Measurements from ENCODE around the gene MAP4K4.

Gene MAP4K4

DNA sequence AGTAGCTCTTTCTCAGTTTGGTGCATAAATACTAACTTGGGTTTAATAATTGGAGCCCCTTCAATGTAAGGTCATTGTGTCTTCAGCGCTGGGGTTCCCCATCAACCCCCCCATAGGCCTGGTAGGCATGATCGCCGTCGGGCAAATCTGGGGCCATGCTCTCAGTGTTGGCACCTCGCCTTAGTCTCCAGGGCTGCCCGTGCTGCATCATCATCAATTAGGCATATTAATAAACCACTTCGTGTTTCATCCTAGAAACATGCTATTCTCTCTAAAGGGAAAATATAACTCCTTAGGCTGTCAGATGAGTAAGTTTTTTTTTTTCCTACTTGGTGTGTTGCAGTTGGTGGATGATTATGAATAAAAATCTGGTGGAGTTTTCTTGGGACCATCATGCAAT lies 197.5 kb downstream of the MAP4K4 start:
- TF ChIP-seq EZH2 (IDR thresholded peaks at IDR 0.05; ENCODE audit: borderline replicate concordance, low read depth, low read length, severe bottlenecking), result no peak
- TF ChIP-seq, protein P1, sequence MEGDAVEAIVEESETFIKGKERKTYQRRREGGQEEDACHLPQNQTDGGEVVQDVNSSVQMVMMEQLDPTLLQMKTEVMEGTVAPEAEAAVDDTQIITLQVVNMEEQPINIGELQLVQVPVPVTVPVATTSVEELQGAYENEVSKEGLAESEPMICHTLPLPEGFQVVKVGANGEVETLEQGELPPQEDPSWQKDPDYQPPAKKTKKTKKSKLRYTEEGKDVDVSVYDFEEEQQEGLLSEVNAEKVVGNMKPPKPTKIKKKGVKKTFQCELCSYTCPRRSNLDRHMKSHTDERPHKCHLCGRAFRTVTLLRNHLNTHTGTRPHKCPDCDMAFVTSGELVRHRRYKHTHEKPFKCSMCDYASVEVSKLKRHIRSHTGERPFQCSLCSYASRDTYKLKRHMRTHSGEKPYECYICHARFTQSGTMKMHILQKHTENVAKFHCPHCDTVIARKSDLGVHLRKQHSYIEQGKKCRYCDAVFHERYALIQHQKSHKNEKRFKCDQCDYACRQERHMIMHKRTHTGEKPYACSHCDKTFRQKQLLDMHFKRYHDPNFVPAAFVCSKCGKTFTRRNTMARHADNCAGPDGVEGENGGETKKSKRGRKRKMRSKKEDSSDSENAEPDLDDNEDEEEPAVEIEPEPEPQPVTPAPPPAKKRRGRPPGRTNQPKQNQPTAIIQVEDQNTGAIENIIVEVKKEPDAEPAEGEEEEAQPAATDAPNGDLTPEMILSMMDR (IDR thresholded peaks at IDR 0.05; ENCODE audit: borderline replicate concordance, extremely low read depth, low read length, poor library complexity, severe bottlenecking), result no peak
- Histone ChIP-seq H3K4me1 (ENCODE audit: insufficient read depth, low read length) (no peaks in the 10 kb centered on the region), H3K27ac (ENCODE audit: low read length) (no peak overlapping the region), H3K9me3 (ENCODE audit: insufficient read depth, low read length, severe bottlenecking) (no peaks in the 10 kb centered on the region), H3K27me3 (ENCODE audit: insufficient read depth, low read length, poor library complexity) (no peaks in the 10 kb centered on the region), H3K79me2 (ENCODE audit: insufficient read depth, low read length) (no peaks in the 10 kb centered on the region), H3K36me3 (ENCODE audit: insufficient read depth, low read length) (peaks cover 40% of the 10 kb centered on the region), H3K4me2 (ENCODE audit: insufficient read depth, low read length) (no peak overlapping the region), H3K9ac (ENCODE audit: low read depth, low read length) (no peak overlapping the region), H2AFZ (ENCODE audit: low read depth, low read length) (no peak overlapping the region), H4K20me1 (ENCODE audit: insufficient read depth, low read length) (no peaks in the 10 kb centered on the region), H3K4me3 (ENCODE audit: low read depth in 1 of 2, low read length in 2 of 2) (no peak overlapping the region)
- ATAC-seq (ENCODE audit: insufficient read depth, low read depth) (no peak), DNase-seq (no peak)

DNA sequence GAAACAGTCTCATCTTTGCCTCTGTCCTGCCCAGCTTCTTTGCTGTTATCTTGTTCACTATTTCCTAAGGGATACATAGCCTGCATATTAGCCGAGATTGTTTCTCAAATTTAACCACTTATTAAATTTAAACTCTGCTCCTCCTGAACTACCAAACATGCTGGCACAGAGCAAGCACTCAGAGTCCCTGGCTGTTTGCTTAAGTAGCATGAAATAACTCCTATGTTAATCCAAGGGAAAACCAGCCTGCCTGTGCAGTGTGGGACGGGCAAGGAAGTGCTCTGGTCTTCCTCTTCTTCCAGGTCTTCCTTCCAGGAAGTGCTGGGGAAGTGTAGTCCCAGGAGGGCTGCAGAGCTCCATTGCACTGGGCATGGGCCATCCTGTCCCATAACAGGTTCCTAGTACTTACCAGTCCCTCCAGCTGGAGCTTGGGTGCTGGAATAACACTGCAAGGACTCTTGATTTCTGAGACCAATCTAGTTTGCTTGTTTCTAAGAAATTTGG lies 198.4 kb downstream of the MAP4K4 start:
- DNase-seq, result no peak
- H3K9ac ChIP-seq (ENCODE audit: low read depth, low read length), result no peak overlapping the region

DNA sequence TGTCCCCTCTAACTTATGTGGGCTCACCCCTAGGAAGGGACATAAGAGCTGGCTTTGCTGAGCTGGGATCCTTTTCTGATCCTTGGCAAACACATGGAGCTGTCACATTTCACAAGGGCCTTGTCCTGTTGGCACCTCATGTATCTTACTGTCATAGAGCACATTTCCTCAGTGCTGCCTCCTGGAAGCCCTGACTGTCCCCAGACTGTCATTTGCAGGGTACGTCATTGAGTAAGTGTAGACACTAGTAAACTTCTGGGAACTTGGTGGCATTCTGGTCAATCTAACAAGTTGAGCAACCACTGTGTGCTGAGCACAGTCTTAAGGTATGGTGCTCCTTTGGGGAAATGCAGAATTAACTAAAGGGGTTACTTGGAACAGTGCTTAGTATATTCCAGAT lies 199.8 kb downstream of the MAP4K4 start:
- no peak overlapping the region for H2AFZ ChIP-seq (ENCODE audit: low read depth, low read length)
- no peaks in the 10 kb centered on the region for H3K9me3 ChIP-seq (ENCODE audit: insufficient read depth, low read length, severe bottlenecking)
- H4K20me1 ChIP-seq (ENCODE audit: insufficient read depth, low read length), result no peaks in the 10 kb centered on the region
- H3K4me1 ChIP-seq (ENCODE audit: insufficient read depth, low read length), result no peaks in the 10 kb centered on the region
- H3K36me3 ChIP-seq (ENCODE audit: insufficient read depth, low read length), result peaks cover 22% of the 10 kb centered on the region
- ATAC-seq (ENCODE audit: insufficient read depth, low read depth), result no peak
- no peak overlapping the region for H3K27ac ChIP-seq (ENCODE audit: low read length)
- no peaks in the 10 kb centered on the region for H3K27me3 ChIP-seq (ENCODE audit: insufficient read depth, low read length, poor library complexity)
- H3K79me2 ChIP-seq (ENCODE audit: insufficient read depth, low read length), result no peaks in the 10 kb centered on the region
- no peak overlapping the region for H3K4me2 ChIP-seq (ENCODE audit: insufficient read depth, low read length)
- TF ChIP-seq, protein P1 (IDR thresholded peaks at IDR 0.05; ENCODE audit: borderline replicate concordance, extremely low read depth, low read length, poor library complexity, severe bottlenecking), result no peak
- TF ChIP-seq EZH2 (IDR thresholded peaks at IDR 0.05; ENCODE audit: borderline replicate concordance, low read depth, low read length, severe bottlenecking), result no peak
- DNase-seq, result no peak
- H3K9ac ChIP-seq (ENCODE audit: low read depth, low read length), result no peak overlapping the region
- H3K4me3 ChIP-seq (ENCODE audit: low read depth in 1 of 2, low read length in 2 of 2), result no peak overlapping the region

More for the DNA sequence above, 198.4 kb downstream of the MAP4K4 start:
- no peak overlapping the region for H3K4me2 ChIP-seq (ENCODE audit: insufficient read depth, low read length)
- H3K4me1 ChIP-seq (ENCODE audit: insufficient read depth, low read length), result no peaks in the 10 kb centered on the region
- H3K9me3 ChIP-seq (ENCODE audit: insufficient read depth, low read length, severe bottlenecking), result no peaks in the 10 kb centered on the region
- no peak overlapping the region for H3K27ac ChIP-seq (ENCODE audit: low read length)
- H3K36me3 ChIP-seq (ENCODE audit: insufficient read depth, low read length), result peaks cover 34% of the 10 kb centered on the region
- no peaks in the 10 kb centered on the region for H3K79me2 ChIP-seq (ENCODE audit: insufficient read depth, low read length)
- no peaks in the 10 kb centered on the region for H4K20me1 ChIP-seq (ENCODE audit: insufficient read depth, low read length)
- TF ChIP-seq, protein P1 (IDR thresholded peaks at IDR 0.05; ENCODE audit: borderline replicate concordance, extremely low read depth, low read length, poor library complexity, severe bottlenecking), result no peak
- no peak for TF ChIP-seq EZH2 (IDR thresholded peaks at IDR 0.05; ENCODE audit: borderline replicate concordance, low read depth, low read length, severe bottlenecking)
- H3K4me3 ChIP-seq (ENCODE audit: low read depth in 1 of 2, low read length in 2 of 2), result no peak overlapping the region
- no peaks in the 10 kb centered on the region for H3K27me3 ChIP-seq (ENCODE audit: insufficient read depth, low read length, poor library complexity)
- no peak for ATAC-seq (ENCODE audit: insufficient read depth, low read depth)
- H2AFZ ChIP-seq (ENCODE audit: low read depth, low read length), result no peak overlapping the region

DNA sequence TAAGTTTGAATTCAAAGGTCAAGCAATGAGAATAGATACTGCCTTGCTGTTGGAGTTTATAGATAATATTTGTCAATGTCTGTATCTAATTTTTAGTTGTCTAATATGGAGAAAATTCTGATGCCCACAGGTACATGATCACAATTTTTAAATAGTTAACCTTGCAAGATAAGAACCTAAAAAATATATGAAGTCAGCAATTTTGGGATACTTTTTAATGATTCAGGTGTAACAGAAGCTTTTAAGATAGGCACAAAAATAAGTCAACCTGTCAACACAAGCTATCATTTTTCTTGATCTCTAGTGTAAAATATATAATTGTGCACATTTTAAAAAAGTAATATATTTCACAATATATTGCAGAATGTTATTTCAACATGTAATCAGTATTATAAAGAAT lies 201.8 kb downstream of the MAP4K4 start:
- ATAC-seq (ENCODE audit: insufficient read depth, low read depth) (no peak), DNase-seq (no peak)
- peaks cover 3% of the 10 kb centered on the region; the same call in 1 of the 2 replicates for H3K36me3 ChIP-seq (ENCODE audit: insufficient read depth, low read length)
- no peaks in the 10 kb centered on the region for H3K27me3 ChIP-seq (ENCODE audit: insufficient read depth, low read length, poor library complexity)
- no peak overlapping the region for H2AFZ ChIP-seq (ENCODE audit: low read depth, low read length)
- no peak overlapping the region for H3K4me3 ChIP-seq (ENCODE audit: low read depth in 1 of 2, low read length in 2 of 2)
- H3K9me3 ChIP-seq (ENCODE audit: insufficient read depth, low read length, severe bottlenecking), result no peaks in the 10 kb centered on the region
- no peak overlapping the region for H3K4me2 ChIP-seq (ENCODE audit: insufficient read depth, low read length)
- no peak overlapping the region for H3K27ac ChIP-seq (ENCODE audit: low read length)
- no peaks in the 10 kb centered on the region for H4K20me1 ChIP-seq (ENCODE audit: insufficient read depth, low read length)
- no peaks in the 10 kb centered on the region for H3K4me1 ChIP-seq (ENCODE audit: insufficient read depth, low read length)
- TF ChIP-seq EZH2 (IDR thresholded peaks at IDR 0.05; ENCODE audit: borderline replicate concordance, low read depth, low read length, severe bottlenecking), result no peak
- TF ChIP-seq, protein P1 (IDR thresholded peaks at IDR 0.05; ENCODE audit: borderline replicate concordance, extremely low read depth, low read length, poor library complexity, severe bottlenecking), result no peak
- H3K9ac ChIP-seq (ENCODE audit: low read depth, low read length), result no peak overlapping the region
- no peaks in the 10 kb centered on the region for H3K79me2 ChIP-seq (ENCODE audit: insufficient read depth, low read length)

Data from DND-41 (cell line).